ENCODE data around the gene NPHP1. TPM values are rescaled to one million over a fixed set of nuclear protein-coding genes. Genes with fewer than 3 reads are reported as not detected.

The NPHP1 gene
- total and polyA plus RNA-seq, 12 donors = 2.4 to 14.2 (median 5.9) TPM

DNA sequence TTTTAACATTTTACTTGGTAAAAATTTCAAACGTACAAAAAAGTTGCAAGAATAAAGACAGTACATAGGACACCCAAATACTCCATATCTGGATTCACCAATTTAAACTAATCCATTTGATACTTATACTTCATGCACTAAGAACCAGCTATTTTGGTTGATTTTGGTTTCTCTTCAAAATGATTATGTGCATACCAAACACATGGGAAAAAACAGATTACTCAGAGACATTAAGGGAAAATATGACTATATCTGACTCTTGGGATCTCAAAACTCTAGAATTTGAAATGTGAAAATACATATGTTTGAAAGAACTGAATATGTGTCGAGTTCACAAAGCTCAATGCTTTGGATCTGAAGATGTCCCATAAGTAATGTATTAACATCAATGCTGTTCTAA is 73.6 kb downstream of the NPHP1 start:
- DNase-seq = no peak
- intact Hi-C loops (cut with DNase I) = no loop called here
- H3K27ac ChIP-seq = no peak overlapping the region
- 82 to 87% (median 86%) methylated on average over 2 of the region's 2 CpGs for WGBS, 4 donors
- no peaks in the 10 kb centered on the region for H3K4me1 ChIP-seq (replicated peaks in 1 of 2)
- H3K9me3 ChIP-seq (replicated peaks in 1 of 3) = no peaks in the 10 kb centered on the region
- H3K4me3 ChIP-seq = no peak overlapping the region
- H3K27me3 ChIP-seq = no peaks in the 10 kb centered on the region
- TF ChIP-seq POLR2A (IDR thresholded peaks at IDR 0.05) = no peak
- TF ChIP-seq, protein P1, sequence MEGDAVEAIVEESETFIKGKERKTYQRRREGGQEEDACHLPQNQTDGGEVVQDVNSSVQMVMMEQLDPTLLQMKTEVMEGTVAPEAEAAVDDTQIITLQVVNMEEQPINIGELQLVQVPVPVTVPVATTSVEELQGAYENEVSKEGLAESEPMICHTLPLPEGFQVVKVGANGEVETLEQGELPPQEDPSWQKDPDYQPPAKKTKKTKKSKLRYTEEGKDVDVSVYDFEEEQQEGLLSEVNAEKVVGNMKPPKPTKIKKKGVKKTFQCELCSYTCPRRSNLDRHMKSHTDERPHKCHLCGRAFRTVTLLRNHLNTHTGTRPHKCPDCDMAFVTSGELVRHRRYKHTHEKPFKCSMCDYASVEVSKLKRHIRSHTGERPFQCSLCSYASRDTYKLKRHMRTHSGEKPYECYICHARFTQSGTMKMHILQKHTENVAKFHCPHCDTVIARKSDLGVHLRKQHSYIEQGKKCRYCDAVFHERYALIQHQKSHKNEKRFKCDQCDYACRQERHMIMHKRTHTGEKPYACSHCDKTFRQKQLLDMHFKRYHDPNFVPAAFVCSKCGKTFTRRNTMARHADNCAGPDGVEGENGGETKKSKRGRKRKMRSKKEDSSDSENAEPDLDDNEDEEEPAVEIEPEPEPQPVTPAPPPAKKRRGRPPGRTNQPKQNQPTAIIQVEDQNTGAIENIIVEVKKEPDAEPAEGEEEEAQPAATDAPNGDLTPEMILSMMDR (IDR thresholded peaks at IDR 0.05) = no peak
- no peaks in the 10 kb centered on the region for H3K36me3 ChIP-seq (replicated peaks in 1 of 2)

DNA sequence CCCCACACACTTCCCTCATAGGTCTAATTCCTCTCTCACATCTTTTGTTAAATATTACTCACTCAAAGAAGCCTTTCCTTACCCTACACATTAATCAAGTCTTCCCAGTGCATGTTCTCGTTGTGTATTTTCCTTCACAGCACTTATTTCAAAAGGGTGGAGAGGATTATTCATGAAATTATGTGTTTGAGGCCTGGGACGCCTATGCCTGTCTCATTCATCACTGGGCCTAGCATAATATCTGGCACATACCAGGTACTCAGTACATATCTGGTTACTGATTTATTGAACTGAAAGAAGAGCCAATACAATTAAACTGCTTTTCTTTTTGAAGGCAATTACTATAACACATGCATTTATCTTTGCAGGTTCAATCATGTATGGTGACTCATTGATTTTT is 74.1 kb downstream of the NPHP1 start:
- Histone ChIP-seq H3K27ac (no peak overlapping the region), H3K36me3 (replicated peaks in 1 of 2) (no peaks in the 10 kb centered on the region), H3K27me3 (no peaks in the 10 kb centered on the region), H3K4me1 (replicated peaks in 1 of 2) (no peaks in the 10 kb centered on the region), H3K9me3 (replicated peaks in 1 of 3) (no peaks in the 10 kb centered on the region), H3K4me3 (no peak overlapping the region)
- TF ChIP-seq POLR2A (IDR thresholded peaks at IDR 0.05) = no peak
- TF ChIP-seq, protein P1 (IDR thresholded peaks at IDR 0.05) = no peak
- WGBS, 4 donors = 82 to 94% (median 86%) methylated on average over 2 of the region's 2 CpGs
- DNase-seq = no peak
- intact Hi-C loops (cut with DNase I) = no loop called here

DNA sequence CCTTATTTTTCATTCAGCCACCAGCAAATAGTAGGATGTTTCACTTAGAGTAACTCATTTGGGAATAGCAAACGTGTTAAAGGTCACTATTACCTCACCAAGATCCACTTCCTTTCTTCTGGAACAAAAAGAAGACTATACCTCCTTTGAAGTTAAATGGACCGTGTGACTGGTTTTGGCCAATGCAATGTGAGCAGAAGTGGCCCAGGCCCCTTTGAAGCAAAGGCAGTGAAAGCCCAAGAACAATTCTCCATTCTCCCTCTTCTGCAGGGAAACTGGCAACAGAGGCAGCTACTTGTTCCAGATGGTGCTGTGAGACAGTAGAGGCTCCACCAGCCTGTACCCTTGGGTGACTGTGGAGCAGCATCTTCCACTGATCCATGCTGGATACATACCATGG is 77.9 kb downstream of the NPHP1 start:
- Histone ChIP-seq H3K4me3 (no peak overlapping the region), H3K27ac (no peak overlapping the region), H3K27me3 (no peaks in the 10 kb centered on the region), H3K9me3 (replicated peaks in 1 of 3) (no peaks in the 10 kb centered on the region), H3K36me3 (replicated peaks in 1 of 2) (no peaks in the 10 kb centered on the region), H3K4me1 (replicated peaks in 1 of 2) (no peaks in the 10 kb centered on the region)
- DNase-seq = no peak
- TF ChIP-seq, protein P1 (IDR thresholded peaks at IDR 0.05) = no peak
- no peak for TF ChIP-seq POLR2A (IDR thresholded peaks at IDR 0.05)
- intact Hi-C loops (cut with DNase I) = no loop called here
- WGBS, 4 donors = 64 to 83% (median 78%) methylated on average over 2 of the region's 2 CpGs

DNA sequence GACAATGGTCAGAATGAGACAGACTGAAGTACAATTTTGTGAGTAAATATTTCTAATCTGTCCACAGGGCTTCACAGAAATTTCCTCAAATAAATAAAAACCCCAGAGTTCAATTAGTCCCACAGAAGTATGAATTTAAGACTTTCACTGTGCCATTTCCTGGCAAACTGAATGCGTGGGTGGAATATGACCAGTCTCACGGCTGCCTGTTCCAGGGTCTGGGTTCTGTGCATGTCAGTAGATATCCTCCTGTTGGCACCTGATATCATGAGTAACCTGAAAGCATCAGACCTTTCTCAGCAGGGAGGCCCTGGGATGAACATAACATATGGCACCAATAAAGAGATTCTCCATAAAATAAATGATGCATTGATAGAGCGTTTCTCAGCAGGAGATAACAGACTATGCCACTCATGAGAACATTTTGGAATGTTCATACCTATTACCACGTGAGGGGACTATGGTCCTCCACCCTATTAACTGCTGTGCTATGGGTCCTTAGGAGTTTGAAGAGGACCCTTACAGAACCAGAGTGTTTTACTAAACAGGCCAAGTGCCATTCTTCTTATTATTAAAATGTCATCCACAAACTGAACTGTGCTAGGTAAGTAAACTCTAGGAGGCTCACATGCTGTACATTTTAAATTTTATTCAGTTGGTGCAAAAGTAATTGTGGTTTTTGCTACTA is 78.6 kb downstream of the NPHP1 start:
- WGBS, 4 donors = 80 to 90% (median 87%) methylated on average over 4 of the region's 4 CpGs
- intact Hi-C loops (cut with DNase I) = no loop called here
- Histone ChIP-seq H3K36me3 (replicated peaks in 1 of 2) (no peaks in the 10 kb centered on the region), H3K4me3 (no peak overlapping the region), H3K4me1 (replicated peaks in 1 of 2) (no peaks in the 10 kb centered on the region), H3K9me3 (replicated peaks in 1 of 3) (no peaks in the 10 kb centered on the region), H3K27ac (no peak overlapping the region), H3K27me3 (no peaks in the 10 kb centered on the region)
- TF ChIP-seq POLR2A (IDR thresholded peaks at IDR 0.05) = no peak
- TF ChIP-seq, protein P1 (IDR thresholded peaks at IDR 0.05) = no peak
- no peak for DNase-seq
